Osteoblast (primary cell): Measurements from ENCODE around the gene ZNF785. TPM values are rescaled to one million over a fixed set of nuclear protein-coding genes. Genes with fewer than 3 reads are reported as not detected.
"Not testable (repeated sequence)": the region's sequence is repeated elsewhere in the genome, so short reads cannot be mapped to it uniquely, and the experiment has no call there.

Experiments
- DNase-seq: peaks from one replicate; pipeline ENCODE4 v3.0.0; 2011; ENCODE audit warnings: low spot score, mixed read lengths; ENCODE audit not compliant: insufficient read length; ENCODE audit errors: missing footprints
- H2AFZ ChIP-seq: 2 replicates; pipeline ENCODE4 v1.6.0; 2011; ENCODE audit warnings: mild to moderate bottlenecking, low read length
- H3K27ac ChIP-seq: 2 replicates; pipeline ENCODE4 v1.5.1; 2011; ENCODE audit warnings: mild to moderate bottlenecking, low read depth, low read length, moderate library complexity
- H3K27me3 ChIP-seq: 2 replicates; pipeline ENCODE4 v1.6.0; 2012; ENCODE audit warnings: mild to moderate bottlenecking, control low read depth, inconsistent platforms, low read length, moderate library complexity; ENCODE audit not compliant: insufficient read depth
- H3K36me3 ChIP-seq: 2 replicates; pipeline ENCODE4 v1.5.1; 2011; ENCODE audit warnings: mild to moderate bottlenecking, low read length, control low read depth, moderate library complexity; ENCODE audit not compliant: insufficient read depth
- H3K4me1 ChIP-seq: 2 replicates; pipeline ENCODE4 v1.5.1; 2011; ENCODE audit warnings: mild to moderate bottlenecking, low read length, control low read depth, moderate library complexity; ENCODE audit not compliant: insufficient read depth
- H3K4me2 ChIP-seq: 2 replicates; pipeline ENCODE4 v1.6.0; 2011; ENCODE audit warnings: mild to moderate bottlenecking, low read length; ENCODE audit not compliant: insufficient read depth
- H3K4me3 ChIP-seq: fragments of 200-600 bp; sonication (generic); 3 replicates; pipeline ENCODE4 v1.5.1; 2012; ENCODE audit warnings: mild to moderate bottlenecking, low read length, inconsistent platforms; ENCODE audit not compliant: insufficient read depth
- H3K79me2 ChIP-seq: 2 replicates; pipeline ENCODE4 v1.6.0; 2012; ENCODE audit warnings: mild to moderate bottlenecking, low read length, control low read depth, inconsistent platforms; ENCODE audit not compliant: insufficient read depth
- H3K9me3 ChIP-seq: 2 replicates; pipeline ENCODE4 v1.5.1; 2011; ENCODE audit warnings: low read depth, low read length, control low read depth
- H4K20me1 ChIP-seq: 2 replicates; pipeline ENCODE4 v1.6.0; 2012; ENCODE audit warnings: mild to moderate bottlenecking, low read length, control low read depth; ENCODE audit not compliant: insufficient read depth
- CTCF ChIP-seq: IDR thresholded peaks from 2 replicates; pipeline ENCODE4 v1.5.1; 2011; ENCODE audit warnings: mild to moderate bottlenecking, low read depth, low read length, moderate library complexity; ENCODE audit errors: extremely low read depth
- total RNA-seq: library from RNA; depleted of rRNA; stranded (reverse); fragments of >200 nt; gene quantifications from 2 replicates; pipeline ENCODE4 v1.2.3, GENCODE V29; 2012

The ZNF785 gene
- total RNA-seq, 1 donor = 13.4 TPM

- H3K27ac ChIP-seq = no peak overlapping the region
- H3K4me1 ChIP-seq = no peaks in the 10 kb centered on the region
- H3K27me3 ChIP-seq = no peaks in the 10 kb centered on the region
- no peak for DNase-seq
- H3K9me3 ChIP-seq = no peaks in the 10 kb centered on the region
- no peak overlapping the region for H3K4me3 ChIP-seq
- H3K4me2 ChIP-seq = no peak overlapping the region
- TF ChIP-seq CTCF = no peak
- H4K20me1 ChIP-seq = no peaks in the 10 kb centered on the region
- no peak overlapping the region for H2AFZ ChIP-seq
- no peaks in the 10 kb centered on the region for H3K79me2 ChIP-seq
- peaks cover 24% of the 10 kb centered on the region for H3K36me3 ChIP-seq
Measured at GRCh38 chr16:30601966-30602365, 16.5 kb upstream of the ZNF785 start.

- Histone ChIP-seq H3K27me3 (no peaks in the 10 kb centered on the region), H4K20me1 (no peaks in the 10 kb centered on the region), H3K9me3 (no peaks in the 10 kb centered on the region), H3K36me3 (peaks cover 15% of the 10 kb centered on the region), H2AFZ (no peak overlapping the region), H3K4me2 (no peak overlapping the region), H3K27ac (no peak overlapping the region), H3K79me2 (no peaks in the 10 kb centered on the region), H3K4me3 (no peak overlapping the region), H3K4me1 (no peaks in the 10 kb centered on the region)
- DNase-seq = no peak
- TF ChIP-seq CTCF = no peak
Measured at GRCh38 chr16:30600929-30601328, 15.4 kb upstream of the ZNF785 start.

- Histone ChIP-seq H3K4me2 (no peak overlapping the region), H3K27ac (no peak overlapping the region), H2AFZ (no peak overlapping the region), H3K4me1 (no peaks in the 10 kb centered on the region), H3K27me3 (no peaks in the 10 kb centered on the region), H3K4me3 (no peak overlapping the region), H3K79me2 (no peaks in the 10 kb centered on the region), H3K9me3 (no peaks in the 10 kb centered on the region), H3K36me3 (peaks cover 14% of the 10 kb centered on the region), H4K20me1 (no peaks in the 10 kb centered on the region)
- no peak for TF ChIP-seq CTCF
- DNase-seq = no peak
Measured at GRCh38 chr16:30600215-30600614, 14.7 kb upstream of the ZNF785 start.

GRCh38 chr16:30592871-30593270, 7.4 kb upstream of the ZNF785 start:
- TF ChIP-seq CTCF = no peak
- H3K4me1 ChIP-seq = no peaks in the 10 kb centered on the region
- no peaks in the 10 kb centered on the region for H3K9me3 ChIP-seq
- no peaks in the 10 kb centered on the region for H3K79me2 ChIP-seq
- no peak overlapping the region for H3K4me2 ChIP-seq
- no peak overlapping the region for H3K27ac ChIP-seq
- H3K27me3 ChIP-seq = no peaks in the 10 kb centered on the region
- no peak overlapping the region for H3K4me3 ChIP-seq
- no peak for DNase-seq
- no peak overlapping the region for H2AFZ ChIP-seq
- H4K20me1 ChIP-seq = no peaks in the 10 kb centered on the region
- H3K36me3 ChIP-seq = no peaks in the 10 kb centered on the region

GRCh38 chr16:30590869-30591268, 5.4 kb upstream of the ZNF785 start:
- H4K20me1 ChIP-seq = not testable (repeated sequence)

GRCh38 chr16:30589582-30589981, 4.1 kb upstream of the ZNF785 start:
- H3K79me2 ChIP-seq = peaks cover 17% of the 10 kb centered on the region
- H2AFZ ChIP-seq, H3K36me3 ChIP-seq, H4K20me1 ChIP-seq, H3K27me3 ChIP-seq, DNase-seq, H3K9me3 ChIP-seq, H3K4me1 ChIP-seq, H3K4me2 ChIP-seq, H3K4me3 ChIP-seq, H3K27ac ChIP-seq: not testable (repeated sequence)

More at GRCh38 chr16:30590869-30591268, 5.4 kb upstream of the ZNF785 start:
- DNase-seq, H3K9me3 ChIP-seq, H3K27me3 ChIP-seq, H3K4me2 ChIP-seq, H2AFZ ChIP-seq, H3K4me1 ChIP-seq, H3K4me3 ChIP-seq, H3K27ac ChIP-seq, H3K36me3 ChIP-seq: not testable (repeated sequence)
- H3K79me2 ChIP-seq = peaks cover 10% of the 10 kb centered on the region
